ENCODE results near the gene HSPB9. TPM values are rescaled to one million over a fixed set of nuclear protein-coding genes. Genes with fewer than 3 reads are reported as not detected.

HSPB9 gene
- total RNA-seq, 1 donor from 2014 or later: not detected

- CTCF ChIA-PET: interaction anchor here (1.4 to 2.1 kb wide), 2 partner anchors 8 to 93 kb away, joined by 3 to 7 read pairs; partner anchors contain the start of gene DNAJC7
- H3K9me3 Mint-ChIP-seq: no peaks in the 10 kb centered on the region
- H3K4me1 Mint-ChIP-seq: peaks cover 54% of the 10 kb centered on the region
- no peak overlapping the region for H3K27ac Mint-ChIP-seq
- DNase-seq (no peak), ATAC-seq (ENCODE audit: low read depth) (no peak)
- intact Hi-C loops (cut with micrococcal nuclease): no loop called here
- H3K36me3 Mint-ChIP-seq (ENCODE audit: low read depth): peaks cover 27% of the 10 kb centered on the region
- TF ChIP-seq CTCF (IDR thresholded peaks at IDR 0.05): no peak
- POLR2A ChIA-PET: interaction anchor here (0.8 to 6.7 kb wide), 8 partner anchors 8 to 148 kb away, joined by 3 to 46 read pairs (median 12); partner anchors contain the start of genes CNP, DNAJC7, KAT2A and ZNF385C
- H3K4me3 Mint-ChIP-seq: no peak overlapping the region
- no peaks in the 10 kb centered on the region for H3K27me3 Mint-ChIP-seq
These were observed 11.4 kb upstream of the HSPB9 start for GRCh38 chr17:42111265-42111636.

DNA sequence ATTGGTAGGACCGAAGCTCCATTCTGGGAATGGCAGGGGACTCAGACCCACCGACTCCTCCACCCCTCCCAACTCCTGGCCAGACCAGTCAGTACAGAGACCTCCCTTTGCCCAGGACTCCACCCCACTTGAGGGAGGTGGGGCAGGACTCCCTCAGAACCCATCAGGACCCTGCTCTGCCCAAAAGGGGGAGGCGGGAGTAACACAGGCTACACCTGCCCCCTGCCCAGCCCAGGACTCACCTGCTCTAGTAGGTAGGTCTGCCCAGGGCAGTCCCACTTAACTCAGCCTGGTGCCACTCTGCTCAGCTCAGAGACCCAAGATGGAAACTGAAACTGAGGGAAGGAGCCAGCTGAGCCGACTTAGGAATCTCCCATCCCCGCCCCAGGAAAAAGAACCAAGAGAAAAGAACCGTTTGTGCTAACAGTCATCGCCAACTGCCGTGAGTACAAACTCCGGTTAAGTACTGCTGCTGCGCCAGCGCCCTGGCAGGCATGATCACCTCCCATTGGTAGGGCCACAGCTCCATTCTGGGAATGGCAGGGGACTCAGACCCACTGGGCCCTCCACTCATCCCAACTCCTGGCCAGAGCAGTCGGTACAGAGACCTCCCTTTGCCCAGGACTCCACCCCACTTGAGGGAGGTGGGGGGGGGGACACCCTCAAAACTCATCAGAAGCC, 10.6 kb upstream of the HSPB9 start:
- Mint-ChIP-seq H3K27ac (peak overlapping the region; percentile 91), H3K36me3 (ENCODE audit: low read depth) (peaks cover 32% of the 10 kb centered on the region), H3K9me3 (no peaks in the 10 kb centered on the region), H3K27me3 (no peaks in the 10 kb centered on the region), H3K4me3 (peak overlapping the region; percentile 80), H3K4me1 (peaks cover 59% of the 10 kb centered on the region)
- ATAC-seq (ENCODE audit: low read depth) (peak; percentile 1), DNase-seq (no peak)
- no peak for TF ChIP-seq CTCF (IDR thresholded peaks at IDR 0.05)
- intact Hi-C loops (cut with micrococcal nuclease): loop anchor here (1.0 kb wide), 1 partner anchor 193 kb away; no protein-coding TSS in a partner anchor
- ChIA-PET CTCF (interaction anchor here (2.1 to 10.2 kb wide), 3 partner anchors 11 to 149 kb away, joined by 7 to 110 read pairs (median 8); partner anchors contain the start of genes CNP and DNAJC7), POLR2A (interaction anchor here (0.5 to 6.7 kb wide), 12 partner anchors 9 to 280 kb away, joined by 3 to 46 read pairs (median 5); partner anchors contain the start of genes C17orf113, CNP, DNAJC7 and GHDC)

DNA sequence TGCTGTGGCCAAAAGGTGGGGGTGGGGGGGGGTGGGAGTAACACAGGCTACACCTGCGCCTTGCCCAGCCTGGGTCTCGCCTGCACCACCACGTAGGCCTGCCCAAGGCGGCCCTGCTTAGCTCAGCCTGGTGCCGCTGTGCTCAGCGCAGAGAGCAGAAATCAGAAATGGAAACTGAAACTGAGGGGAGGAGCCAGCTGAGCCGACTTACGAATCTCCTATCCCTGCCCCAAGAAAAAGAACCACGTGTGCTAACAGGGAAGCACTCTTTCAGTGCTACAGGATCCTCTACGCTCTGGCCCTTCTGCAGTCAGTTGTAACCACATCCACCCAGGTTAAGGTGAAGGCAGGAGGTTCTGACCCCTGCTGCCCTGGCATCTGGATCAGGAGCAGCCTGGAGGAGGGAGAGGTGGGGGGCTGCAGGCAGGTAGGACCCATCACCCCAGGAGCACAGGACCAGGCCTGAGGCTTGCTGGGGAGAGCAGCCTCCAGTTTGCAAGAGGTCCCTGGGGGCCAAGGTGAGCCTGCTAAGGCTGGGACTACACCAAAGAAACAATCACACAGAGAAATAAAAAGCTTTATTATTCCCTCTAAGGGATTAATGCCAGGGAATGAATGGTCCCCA, 9.9 kb upstream of the HSPB9 start, which contains the start of gene DHX58:
Gene DHX58 (minus strand): TSS at position 163 of the 625 bp plus-strand sequence. CDS start 822 bp downstream, outside the sequence.
- peak within 1 kb of the TSS; percentile 80 for H3K4me3 Mint-ChIP-seq
- POLR2A ChIA-PET: interaction anchor here (0.6 to 6.7 kb wide), 17 partner anchors 8 to 1255 kb away, joined by 3 to 46 read pairs (median 7); partner anchors contain the start of genes CNP, DNAJC7, EIF1 and GHDC
- intact Hi-C loops (cut with micrococcal nuclease): loop anchor here (1.0 kb wide), 1 partner anchor 193 kb away; no protein-coding TSS in a partner anchor
- H3K36me3 Mint-ChIP-seq (ENCODE audit: low read depth): peaks cover 38% of the 10 kb centered on the region
- CTCF ChIA-PET: interaction anchor here (2.1 to 10.2 kb wide), 4 partner anchors 11 to 150 kb away, joined by 7 to 110 read pairs (median 40); partner anchors contain the start of genes CNP and DNAJC7
- no peaks in the 10 kb centered on the region for H3K27me3 Mint-ChIP-seq
- ATAC-seq (ENCODE audit: low read depth) (peak; percentile 76), DNase-seq (peak; percentile 55)
- peak within 1 kb of the TSS; percentile 91 for H3K27ac Mint-ChIP-seq
- peaks cover 57% of the 10 kb centered on the region for H3K4me1 Mint-ChIP-seq
- no peak for TF ChIP-seq CTCF (IDR thresholded peaks at IDR 0.05)
- no peaks in the 10 kb centered on the region for H3K9me3 Mint-ChIP-seq

- H3K27ac Mint-ChIP-seq: peak overlapping the region; percentile 46
- H3K27me3 Mint-ChIP-seq: no peaks in the 10 kb centered on the region
- H3K9me3 Mint-ChIP-seq: no peaks in the 10 kb centered on the region
- ChIA-PET POLR2A (interaction anchor here (0.6 to 6.7 kb wide), 12 partner anchors 8 to 1255 kb away, joined by 3 to 46 read pairs (median 8); partner anchors contain the start of genes CNP, DNAJC7, EIF1 and GHDC), CTCF (interaction anchor here (0.8 to 10.2 kb wide), 5 partner anchors 12 to 150 kb away, joined by 3 to 110 read pairs (median 8); partner anchors contain the start of genes CNP, DNAJC7 and NKIRAS2)
- no peak overlapping the region for H3K4me3 Mint-ChIP-seq
- DNase-seq: no peak
- H3K36me3 Mint-ChIP-seq (ENCODE audit: low read depth): peaks cover 38% of the 10 kb centered on the region
- no peak for ATAC-seq (ENCODE audit: low read depth)
- no peak for TF ChIP-seq CTCF (IDR thresholded peaks at IDR 0.05)
- peaks cover 52% of the 10 kb centered on the region for H3K4me1 Mint-ChIP-seq
- intact Hi-C loops (cut with micrococcal nuclease): no loop called here
These were observed 9.1 kb upstream of the HSPB9 start for GRCh38 chr17:42113293-42114069.
